GM19238 (cell line): ENCODE measurements around the gene SLC5A1.
"Not testable (repeated sequence)": the region's sequence is repeated elsewhere in the genome, so short reads cannot be mapped to it uniquely, and the experiment has no call there.

Experiments
- DNase-seq: peaks from one replicate; pipeline ENCODE4 v3.0.0; 2011; ENCODE audit warnings: low spot score; ENCODE audit not compliant: insufficient read length

The SLC5A1 gene

DNA sequence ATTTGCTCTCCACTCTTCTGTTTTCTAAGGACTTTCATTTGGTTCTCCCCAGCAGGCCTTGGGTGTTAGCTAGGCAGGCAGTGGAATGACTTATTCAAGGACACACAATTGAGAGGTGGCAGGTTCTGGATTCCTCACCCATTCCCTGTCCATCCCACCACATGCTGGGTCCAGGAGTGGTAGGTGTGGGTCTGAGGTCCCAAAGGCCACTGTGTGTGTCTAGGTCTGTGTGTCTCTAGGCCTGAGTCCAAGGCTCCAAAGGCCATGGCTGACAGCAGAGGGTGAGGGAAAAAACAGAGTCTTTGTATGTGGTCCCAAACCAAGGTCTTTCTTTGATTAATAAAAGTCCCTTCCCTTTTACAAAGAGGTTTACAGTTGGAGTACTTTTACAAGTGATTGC is 40.8 kb downstream of the SLC5A1 start:
- DNase-seq = no peak

DNA sequence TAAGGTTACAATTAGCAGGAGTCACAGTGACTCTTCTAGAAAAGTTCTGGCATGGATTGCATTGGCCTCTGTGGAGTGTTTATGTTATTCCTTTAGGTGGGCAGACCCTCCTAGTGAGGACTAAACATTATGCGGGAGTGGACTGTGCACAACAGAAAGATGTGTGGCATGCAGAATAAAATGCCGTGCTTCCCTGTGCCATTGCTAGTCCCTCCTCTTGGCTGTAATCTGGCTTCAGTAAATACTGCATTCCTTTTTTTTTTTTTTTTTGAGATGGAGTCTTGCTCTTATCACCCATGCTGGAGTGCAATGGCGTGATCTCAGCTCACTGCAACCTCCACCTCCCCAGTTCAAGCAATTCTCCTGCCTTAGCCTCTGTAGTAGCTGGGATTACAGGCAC is 45.0 kb downstream of the SLC5A1 start:
- DNase-seq = no peak

GRCh38 chr22:32097018-32097417 is 54.0 kb downstream of the SLC5A1 start:
- DNase-seq = no peak

GRCh38 chr22:32097881-32098499 is 54.9 kb downstream of the SLC5A1 start:
- no peak for DNase-seq

GRCh38 chr22:32100711-32101110 is 57.6 kb downstream of the SLC5A1 start:
- DNase-seq = no peak

DNA sequence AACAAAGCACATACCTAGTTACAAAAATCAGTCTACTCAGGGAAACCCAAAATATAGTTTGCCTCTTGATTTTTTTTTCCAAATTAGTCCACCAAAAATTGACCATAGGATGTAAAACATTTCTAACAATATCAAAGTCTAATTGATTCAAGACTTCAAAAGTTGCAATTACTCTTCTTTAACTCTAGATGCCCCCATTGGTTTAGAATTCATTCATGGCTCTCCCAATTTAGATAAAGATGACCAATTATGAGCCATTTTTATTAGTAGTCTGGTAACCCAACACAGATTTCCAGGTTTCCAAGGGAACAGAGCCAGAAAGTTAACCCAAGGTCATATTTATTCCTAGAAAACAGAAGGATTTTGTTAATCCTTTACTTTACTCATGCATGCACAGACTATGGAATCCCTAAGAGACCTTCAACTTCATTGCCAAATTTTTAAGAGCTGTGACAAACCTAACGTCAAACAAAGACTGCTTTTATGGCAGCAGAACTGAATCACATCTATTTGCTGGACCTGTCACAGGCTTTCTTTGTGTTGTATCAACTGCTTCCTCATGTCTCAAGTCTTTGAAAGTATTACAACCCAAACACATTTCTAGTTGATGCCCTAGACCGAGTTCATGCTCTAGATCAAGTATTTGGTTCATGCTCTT is 60.7 kb downstream of the SLC5A1 start:
- DNase-seq = no peak

DNA sequence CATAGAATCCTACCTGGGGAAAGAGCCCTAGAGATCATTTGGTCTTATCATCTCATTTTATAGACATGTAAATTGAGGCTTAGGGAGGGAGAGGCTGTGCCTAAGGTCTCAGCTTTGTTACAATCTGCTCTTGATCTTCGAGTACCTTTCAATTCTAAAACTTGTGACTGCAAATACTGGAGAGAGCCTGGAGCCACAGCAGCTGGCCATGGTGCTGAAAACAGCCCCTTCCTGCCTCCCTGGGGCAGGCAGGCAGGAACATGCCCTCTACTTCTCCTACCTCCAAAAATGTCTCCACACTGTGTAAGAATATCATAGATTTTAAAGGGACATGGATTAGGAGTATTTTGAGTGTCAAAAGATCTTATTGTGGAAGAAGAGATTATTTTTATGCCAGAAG is 63.9 kb downstream of the SLC5A1 start:
- DNase-seq = no peak

GRCh38 chr22:32112380-32112779 is 69.3 kb downstream of the SLC5A1 start:
- no peak for DNase-seq

GRCh38 chr22:32119568-32120235 is 76.6 kb downstream of the SLC5A1 start:
- DNase-seq = no peak

DNA sequence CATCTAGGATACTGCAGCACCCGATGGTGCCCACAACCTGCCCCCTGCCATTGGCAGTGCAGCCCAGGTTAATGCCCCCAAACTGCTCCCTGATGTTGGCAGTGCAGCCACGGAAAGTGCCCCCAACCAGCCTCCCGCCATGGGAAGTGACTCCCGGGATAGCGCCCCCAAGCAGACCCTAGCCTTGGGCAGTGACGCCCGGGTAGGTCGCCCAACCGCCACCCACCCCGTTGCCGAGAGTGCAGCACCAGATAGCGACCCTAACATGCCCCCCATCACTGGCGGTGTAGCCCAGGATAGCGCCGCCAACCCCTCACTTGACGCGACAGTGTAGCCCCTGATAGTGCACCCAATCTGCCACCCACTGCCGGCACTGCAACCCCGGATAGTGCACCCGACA is 77.5 kb downstream of the SLC5A1 start:
- no peak for DNase-seq

GRCh38 chr22:32122899-32123298 is 79.8 kb downstream of the SLC5A1 start:
- DNase-seq = no peak

GRCh38 chr22:32123657-32124056 is 80.6 kb downstream of the SLC5A1 start:
- no peak for DNase-seq

DNA sequence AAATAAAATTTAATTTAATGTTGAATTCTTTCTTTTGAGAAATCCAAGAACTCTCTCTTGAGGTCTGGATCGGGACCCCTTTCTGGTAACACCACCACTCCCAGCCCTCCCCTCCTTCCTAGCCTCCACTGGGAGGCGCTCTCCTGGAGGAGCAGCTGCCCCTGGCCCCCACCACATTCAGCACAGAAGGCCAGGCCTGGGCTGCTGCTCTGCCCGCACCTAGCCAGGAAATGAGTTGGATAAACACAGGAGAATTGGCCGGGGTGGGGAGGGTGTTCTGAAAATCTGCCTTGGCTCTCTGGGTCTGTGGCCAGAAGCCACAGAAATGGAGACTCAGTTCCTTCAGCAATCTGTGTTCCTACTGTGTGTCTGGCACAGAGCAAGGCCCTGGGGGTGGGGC is 84.8 kb downstream of the SLC5A1 start:
- DNase-seq = no peak

DNA sequence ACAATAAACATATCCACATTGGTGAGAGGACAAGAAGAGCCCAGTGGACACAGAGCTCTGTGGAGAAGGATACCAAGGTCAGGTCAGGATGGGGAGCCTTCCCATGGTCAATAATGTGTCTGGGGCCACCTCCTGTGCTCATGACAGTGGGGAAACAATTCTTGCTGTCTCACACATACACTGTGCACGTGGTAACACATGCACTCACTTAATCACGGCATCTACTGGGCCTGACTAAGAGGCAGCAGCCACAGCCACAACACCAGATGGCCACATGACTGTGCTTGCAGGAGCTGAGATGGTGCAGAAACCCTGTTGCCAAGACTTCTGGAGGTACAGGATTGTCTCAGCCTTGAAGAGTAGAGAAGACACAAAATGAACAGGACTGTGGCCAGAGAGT is 87.4 kb downstream of the SLC5A1 start:
- DNase-seq = no peak

DNA sequence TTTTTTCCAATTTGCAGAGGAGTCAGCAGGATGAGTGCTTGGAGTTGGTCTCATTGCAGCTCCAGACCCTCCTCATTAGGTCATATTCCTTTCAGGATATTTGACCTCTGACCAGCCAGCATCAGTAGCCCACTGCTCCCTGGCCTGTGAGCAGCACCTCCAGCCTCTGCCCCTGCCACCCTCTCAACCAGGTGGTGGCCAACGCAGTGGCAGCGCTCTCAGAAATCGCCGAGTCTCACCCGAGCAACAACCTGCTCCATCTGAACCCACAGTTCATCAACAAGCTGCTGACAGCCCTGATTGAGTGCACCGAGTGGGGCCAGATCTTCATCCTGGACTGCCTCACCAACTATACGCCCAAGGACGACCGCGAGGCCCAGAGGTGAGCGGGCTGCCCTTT is 89.1 kb downstream of the SLC5A1 start:
- no peak for DNase-seq

- DNase-seq = no peak
Measured at GRCh38 chr22:32132783-32133182, 89.7 kb downstream of the SLC5A1 start.

- not testable (repeated sequence) for DNase-seq
Measured at GRCh38 chr22:32134796-32135195, 91.7 kb downstream of the SLC5A1 start.

- not testable (repeated sequence) for DNase-seq
Measured at GRCh38 chr22:32135958-32136357, 92.9 kb downstream of the SLC5A1 start.

- DNase-seq = not testable (repeated sequence)
Measured at GRCh38 chr22:32136881-32137280, 93.8 kb downstream of the SLC5A1 start.

DNA sequence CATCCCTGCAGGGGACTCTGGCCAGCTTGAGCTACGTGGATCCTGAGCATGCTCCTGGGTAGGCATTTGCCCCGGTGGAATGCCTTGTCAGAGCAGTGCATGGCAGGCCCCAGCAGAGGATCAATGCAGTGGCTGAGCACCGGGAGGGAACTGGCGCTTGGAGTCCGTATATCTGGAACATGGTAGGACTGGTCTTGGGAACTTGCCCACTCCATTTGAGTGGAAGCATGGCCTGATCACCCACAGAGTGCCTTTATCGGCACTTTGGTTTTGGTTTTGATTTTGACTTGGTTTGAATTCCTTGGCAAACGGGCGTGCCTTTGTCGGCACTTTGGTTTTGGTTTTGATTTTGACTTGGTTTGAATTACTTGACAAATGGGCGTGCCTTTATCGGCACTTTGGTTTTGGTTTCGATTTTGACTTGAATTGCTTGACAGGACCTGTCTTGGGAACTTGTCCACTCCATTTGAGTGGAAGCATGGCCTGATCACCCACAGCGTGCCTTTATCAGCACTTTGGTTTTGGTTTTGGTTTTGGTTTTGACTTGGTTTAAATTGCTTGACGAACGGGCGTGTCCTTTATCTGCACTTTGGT is 94.8 kb downstream of the SLC5A1 start:
- not testable (repeated sequence) for DNase-seq

- not testable (repeated sequence) for DNase-seq
Measured at GRCh38 chr22:32138576-32138975, 95.5 kb downstream of the SLC5A1 start.

- DNase-seq = not testable (repeated sequence)
Measured at GRCh38 chr22:32140688-32141087, 97.6 kb downstream of the SLC5A1 start.
